Effector CD4-positive, alpha-beta T cell (primary cell): ENCODE measurements around the gene HSD17B12.

Experiments
- DNase-seq: peaks from one replicate; pipeline ENCODE4 v3.0.0-alpha.2; 2020

The HSD17B12 gene

DNA sequence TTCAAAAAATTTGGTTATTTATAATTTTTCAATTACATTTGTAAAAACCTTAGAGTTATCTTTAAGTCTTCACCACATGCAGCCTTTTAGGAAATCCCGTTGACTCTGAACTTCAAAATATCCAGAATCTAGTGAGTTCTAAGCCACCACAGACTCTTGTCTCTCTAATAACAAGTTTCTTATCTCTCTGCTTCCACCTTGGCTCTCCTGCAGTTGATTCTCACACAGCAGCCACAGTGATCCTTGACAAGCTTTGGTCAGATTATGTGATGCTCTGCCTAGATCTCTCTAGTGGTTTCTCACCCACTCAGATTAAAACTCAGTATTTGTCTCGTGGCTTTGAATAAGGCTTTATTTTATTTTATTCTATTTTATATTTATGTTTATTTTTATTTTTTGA lies 8.6 kb downstream of the HSD17B12 start:
- DNase-seq, result no peak

DNA sequence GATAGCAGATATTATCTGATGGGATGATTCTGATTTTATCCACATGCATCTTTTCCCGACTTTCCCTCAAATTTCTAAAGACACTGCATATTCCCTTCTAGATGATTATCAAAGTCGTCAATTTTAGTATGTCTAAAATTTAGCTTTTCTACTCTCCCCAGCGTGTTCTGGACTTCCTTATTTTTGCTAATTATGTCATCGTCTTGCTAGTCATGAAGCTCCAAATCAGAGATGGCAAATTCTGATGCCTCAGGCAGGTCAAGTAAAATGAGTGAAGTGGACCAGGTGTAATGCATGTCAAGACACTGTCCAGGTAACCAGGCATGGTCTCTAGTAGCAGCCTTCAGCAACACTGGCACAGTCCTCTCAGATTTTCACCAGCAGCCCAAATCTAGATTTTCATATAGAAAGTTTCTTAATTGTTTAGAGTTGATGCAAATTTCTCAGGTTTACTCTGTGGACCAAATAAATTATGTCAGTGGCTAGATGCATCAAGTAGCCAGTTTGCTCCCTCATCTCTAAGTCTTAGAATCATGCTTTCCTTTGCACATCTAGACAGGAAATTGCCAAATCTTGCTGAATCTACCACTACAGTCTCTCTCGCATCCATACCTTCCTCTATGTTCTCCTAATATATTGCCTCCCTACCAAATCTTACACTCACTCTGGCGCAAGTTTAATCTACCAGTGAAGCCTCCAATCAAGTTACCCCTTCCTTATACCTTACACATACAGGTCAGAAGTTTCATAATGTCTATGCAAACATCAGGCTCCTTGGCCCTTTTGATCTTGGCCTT lies 10.6 kb downstream of the HSD17B12 start:
- no peak for DNase-seq

DNA sequence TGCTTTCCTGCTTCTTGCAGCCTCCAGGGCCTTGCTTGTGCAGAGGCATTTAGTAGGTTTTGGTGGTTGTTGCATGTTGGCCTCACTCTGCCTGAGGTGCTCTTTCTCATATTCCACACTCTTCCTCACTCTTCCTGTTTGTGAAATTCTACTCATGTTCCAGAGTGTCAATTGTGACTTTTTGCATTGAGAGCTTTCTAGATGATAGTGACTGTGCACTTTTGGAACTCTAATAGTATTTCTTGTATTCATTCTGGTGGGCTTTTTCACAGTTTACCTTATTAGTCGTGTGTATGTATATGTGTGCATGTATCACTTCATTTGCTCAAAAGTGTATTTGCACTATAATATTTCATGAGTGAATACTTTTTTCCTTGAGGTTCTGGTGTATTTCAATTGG lies 11.3 kb downstream of the HSD17B12 start:
- DNase-seq, result no peak

DNA sequence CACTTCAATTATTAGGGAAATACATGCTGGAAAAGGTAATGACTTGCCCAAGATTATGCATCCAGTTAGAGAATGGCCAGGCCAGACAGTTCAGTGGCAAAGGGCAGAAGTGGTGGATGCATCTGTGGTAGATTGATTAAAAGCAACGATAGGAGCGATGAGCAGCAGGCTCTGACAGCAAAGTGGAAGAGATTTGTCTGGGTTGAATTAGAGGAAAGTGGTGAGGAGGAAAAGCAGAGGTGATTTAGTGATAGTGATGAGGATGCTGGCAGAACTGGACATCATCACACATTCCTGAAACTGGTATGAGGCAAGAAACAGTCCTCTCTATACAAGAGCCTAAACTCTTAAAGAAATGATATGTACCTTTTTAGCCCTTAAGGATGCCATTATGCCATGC lies 12.5 kb downstream of the HSD17B12 start:
- no peak for DNase-seq

DNA sequence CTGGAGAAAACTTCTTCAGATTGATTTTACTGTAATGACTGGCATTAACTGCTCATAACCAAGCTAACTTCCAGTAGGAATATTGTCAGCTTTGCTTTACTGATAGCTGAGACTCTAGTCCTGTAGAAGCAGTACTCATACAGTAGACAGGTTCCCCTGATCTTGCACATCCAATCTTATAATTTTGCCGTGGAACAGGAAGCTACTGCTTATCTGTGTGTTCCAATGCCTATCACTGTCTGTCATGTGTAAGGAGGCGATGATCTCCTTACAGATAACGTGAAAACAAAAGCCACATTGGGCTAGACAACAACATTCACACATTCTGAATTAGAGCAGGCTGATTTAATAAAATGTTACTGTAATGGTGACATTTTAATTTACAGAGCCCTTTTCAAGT lies 13.2 kb downstream of the HSD17B12 start:
- DNase-seq, result no peak

DNA sequence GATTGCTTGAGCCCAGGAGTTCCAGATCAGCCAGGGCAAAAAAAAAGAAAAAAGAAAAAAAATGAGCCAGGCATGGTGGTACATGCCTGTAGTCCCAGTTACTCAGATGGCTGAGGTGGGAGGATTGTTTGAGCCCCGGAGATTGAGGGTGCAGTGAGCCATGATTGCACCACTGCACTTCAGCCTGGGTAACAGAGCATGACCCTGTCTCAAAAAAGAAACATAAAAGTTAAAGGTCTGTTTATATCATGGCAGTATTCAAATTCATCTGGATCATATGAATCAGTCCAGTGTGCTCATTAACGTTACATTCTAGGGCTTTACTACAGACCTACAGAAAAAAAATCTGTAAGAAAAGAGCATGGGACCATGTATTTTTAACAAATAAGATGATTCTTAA lies 13.9 kb downstream of the HSD17B12 start:
- DNase-seq, result no peak

DNA sequence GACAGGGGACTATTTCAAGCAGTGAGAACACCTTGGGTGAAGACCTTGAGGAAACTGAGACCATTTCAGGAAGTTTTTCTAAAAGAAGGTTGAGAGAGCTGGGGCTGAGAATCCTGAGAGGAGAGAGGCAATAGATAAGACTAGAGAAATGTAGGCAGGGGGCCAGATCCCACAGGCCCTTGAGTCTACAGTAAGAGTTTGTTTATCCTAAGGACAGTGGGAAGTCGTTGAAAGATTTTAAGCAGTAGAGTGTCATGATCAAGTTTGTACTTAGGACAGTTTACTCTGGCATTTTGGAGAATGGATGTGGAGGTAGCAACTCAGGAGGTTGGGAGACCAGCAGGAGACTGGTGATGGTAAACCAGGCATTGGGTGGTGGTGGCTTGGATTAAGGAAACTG lies 17.1 kb downstream of the HSD17B12 start:
- DNase-seq, result no peak

DNA sequence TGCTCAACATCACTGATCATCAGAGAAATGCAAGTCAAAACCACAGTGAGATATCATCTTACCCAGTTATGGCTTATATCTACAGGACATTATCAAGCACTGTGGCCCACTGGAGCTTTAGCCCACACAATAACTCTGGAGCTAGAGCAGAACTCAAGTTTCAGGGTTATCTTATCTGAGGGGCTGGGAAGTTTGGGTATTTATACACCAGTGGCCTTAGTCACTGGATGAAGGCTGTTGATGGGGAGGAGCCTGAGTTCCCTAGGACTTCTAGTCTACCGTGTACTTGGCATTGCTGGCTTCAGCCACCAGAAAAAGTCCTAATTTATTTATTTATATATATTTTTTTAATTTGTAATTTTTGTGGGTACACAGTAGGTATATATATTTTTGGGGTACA lies 19.3 kb downstream of the HSD17B12 start:
- DNase-seq, result no peak

DNA sequence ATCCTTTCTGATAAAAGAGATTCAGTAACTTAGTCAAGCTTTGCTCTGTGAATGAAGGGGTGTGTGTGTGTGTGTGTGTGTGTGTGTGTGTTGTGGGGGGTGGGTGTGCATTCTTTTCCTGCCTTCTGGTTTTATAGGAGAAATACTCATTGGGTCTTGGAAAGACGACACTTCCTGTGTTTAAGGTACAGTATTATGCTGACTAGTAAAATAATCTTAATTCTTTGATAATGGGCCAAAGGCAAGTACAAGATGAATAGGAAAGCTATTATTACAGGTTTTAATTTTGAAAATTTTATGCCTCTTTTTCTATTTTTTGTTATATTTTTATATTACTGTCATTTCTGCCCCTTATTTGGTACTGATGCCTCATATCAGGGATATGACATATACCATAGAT lies 26.1 kb downstream of the HSD17B12 start:
- no peak for DNase-seq

DNA sequence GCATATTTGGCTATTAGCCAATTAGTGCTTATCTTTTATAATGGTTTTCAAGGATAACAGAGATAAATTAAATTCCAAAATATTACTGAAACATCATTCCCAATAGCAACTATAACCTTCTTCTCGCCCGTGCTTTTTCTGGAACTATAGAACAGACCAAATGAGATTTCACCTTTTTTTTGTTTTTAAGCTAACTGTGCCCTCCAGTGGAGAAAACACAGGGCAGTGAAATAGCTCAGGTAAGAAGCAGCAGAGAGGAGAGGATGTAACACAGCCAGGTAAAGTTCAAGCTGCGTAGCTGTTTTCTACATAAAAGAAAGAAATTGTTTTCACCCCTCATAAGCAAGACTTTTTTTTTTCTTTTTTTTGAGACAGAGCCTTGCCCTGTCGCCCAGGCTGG lies 28.2 kb downstream of the HSD17B12 start:
- no peak for DNase-seq

DNA sequence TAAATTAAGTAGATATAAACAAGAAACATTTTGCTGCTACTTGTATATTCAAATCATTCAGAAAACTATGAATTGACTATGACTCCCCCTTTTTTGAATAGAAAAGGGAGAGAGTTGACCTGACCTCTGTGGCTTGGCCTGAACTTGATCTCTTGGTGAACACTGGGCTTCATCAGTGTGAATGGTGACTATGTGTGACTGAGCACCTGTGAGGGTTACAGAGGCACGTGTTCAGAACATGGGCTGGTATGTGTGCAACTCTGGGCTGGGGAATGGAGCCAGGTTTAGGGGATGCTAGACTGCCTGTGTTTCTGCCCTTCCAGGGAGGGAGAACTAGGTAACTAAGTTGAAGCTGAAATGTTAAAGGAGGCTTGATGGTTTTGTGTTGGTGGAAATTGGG lies 29.2 kb downstream of the HSD17B12 start:
- no peak for DNase-seq

DNA sequence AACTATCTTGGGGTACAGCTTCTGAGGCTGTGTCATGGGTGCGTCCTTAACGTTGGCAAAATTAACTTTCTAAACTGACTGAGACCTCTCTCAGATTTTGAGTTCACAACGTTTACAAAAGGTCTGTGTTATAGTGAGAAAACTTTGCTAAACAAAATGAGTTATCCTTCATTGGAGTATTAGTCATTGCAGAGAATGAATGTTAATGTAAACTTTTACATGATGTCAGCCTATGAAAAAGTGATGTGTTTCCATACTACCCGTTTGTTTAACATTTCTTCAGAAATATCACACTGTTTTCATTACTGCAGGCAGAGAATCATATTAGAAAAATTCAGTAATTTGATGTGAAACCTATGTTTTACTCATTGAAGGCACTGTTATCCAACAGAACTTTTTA lies 32.1 kb downstream of the HSD17B12 start:
- no peak for DNase-seq

DNA sequence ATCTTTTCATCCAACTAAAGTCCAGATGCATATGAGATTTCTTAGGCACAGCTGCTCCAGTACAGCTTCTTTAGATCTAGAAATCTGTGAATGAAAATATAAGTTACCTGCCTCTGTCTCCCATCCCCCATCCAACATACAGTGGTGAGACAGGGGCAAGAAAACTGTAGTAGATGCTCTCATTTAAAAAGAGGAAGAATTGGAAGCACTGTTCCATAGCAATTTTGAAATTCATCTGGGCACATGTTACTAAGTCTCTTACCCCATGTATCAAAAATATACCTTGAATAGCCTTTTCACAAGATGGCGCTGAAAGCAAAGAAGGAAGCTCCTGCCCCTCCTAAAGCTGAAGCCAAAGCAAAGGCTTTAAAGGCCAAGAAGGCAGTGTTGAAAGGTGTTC lies 37.8 kb downstream of the HSD17B12 start:
- no peak for DNase-seq

DNA sequence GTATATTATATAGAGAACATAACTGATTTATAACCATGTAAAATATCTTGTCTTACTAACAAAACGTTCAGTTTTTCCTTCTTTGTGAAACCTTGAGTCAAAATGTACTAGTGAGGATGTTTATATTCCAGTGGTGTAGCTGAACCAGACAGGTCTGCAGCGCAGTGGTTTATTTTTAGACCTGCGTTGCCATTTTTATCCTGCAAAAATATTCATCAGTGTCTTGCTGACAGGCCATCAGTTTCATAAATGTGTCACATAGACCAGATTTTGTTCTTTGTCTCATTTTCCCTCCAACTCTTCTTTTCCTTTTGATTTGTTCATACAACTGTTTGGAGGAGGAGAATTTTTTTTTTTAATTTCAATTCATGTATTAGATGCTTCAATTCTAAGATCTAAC lies 43.1 kb downstream of the HSD17B12 start:
- no peak for DNase-seq

DNA sequence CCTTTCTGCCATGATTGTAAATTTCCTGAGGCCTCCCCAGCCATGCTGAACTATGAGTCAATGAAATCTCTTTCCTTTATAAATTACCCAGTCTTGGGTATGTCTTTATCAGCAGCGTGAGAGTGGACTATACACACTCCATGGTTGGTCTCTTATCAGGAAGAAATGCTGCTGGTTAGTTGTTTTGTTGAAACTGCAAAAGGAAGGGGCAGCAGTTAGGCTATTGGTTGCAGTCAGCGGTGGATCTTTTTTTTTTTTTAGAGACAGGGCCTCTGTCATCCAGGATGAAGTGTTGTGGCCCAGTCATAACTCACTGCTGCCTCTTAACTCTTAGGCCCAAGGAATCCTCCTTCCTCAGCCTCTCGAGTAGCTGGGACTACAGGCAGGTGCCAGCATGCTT lies 51.7 kb downstream of the HSD17B12 start:
- no peak for DNase-seq

DNA sequence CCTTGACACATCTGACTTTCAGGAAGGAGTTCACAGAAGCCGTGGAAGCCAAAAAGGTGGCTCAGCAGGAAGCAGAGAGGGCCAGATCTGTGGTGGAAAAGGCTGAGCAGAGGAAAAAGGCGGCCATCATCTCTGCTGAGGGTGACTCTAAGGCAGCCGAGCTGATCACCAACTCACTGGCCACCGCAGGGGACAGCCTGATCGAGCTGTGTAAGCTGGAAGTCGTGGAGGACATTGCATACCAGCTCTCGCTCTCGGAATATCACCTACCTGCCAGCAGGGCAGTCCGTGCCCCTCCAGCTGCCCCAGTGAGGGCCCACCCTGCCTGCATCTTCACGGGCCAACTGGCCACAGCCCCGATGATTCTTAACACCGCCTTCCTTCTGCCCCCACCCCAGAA lies 53.7 kb downstream of the HSD17B12 start:
- no peak for DNase-seq

DNA sequence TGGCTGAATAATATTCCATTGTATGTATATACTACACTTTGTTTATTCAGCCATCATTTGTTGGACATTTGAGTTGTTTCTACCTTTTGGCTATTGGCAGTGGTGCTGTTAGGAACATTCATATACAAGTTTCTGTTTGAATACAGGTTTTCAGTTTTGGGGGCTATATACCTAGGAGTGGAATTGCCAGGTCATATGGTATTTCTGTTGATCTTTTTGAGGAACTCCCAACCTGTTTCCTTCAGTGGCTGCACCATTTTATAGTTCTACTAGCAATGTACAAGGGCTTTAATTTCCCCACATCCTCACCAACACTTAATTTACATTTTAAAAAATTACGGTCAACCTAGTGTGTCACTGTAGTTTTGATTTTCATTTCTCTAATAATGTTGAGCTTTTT lies 54.6 kb downstream of the HSD17B12 start:
- DNase-seq, result no peak

DNA sequence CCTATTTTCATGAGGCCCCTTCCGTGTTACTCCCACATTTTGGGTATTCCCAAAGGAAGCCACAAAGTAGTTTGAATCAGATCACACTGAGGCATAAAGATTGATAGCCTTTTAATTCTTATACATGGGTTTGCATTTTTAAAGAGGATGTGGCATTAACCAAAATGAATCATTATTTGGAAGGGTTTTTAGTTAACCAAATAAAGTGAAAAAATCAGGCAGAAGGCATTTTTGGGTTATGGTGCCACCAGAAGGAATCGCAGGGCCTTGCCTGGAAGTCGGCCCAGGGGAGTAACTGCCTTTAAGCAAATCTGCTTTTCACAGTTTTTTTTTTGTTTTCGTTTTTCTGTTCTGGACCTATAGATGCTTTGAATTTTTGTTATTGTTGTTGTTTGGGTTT lies 55.4 kb downstream of the HSD17B12 start:
- DNase-seq, result no peak

DNA sequence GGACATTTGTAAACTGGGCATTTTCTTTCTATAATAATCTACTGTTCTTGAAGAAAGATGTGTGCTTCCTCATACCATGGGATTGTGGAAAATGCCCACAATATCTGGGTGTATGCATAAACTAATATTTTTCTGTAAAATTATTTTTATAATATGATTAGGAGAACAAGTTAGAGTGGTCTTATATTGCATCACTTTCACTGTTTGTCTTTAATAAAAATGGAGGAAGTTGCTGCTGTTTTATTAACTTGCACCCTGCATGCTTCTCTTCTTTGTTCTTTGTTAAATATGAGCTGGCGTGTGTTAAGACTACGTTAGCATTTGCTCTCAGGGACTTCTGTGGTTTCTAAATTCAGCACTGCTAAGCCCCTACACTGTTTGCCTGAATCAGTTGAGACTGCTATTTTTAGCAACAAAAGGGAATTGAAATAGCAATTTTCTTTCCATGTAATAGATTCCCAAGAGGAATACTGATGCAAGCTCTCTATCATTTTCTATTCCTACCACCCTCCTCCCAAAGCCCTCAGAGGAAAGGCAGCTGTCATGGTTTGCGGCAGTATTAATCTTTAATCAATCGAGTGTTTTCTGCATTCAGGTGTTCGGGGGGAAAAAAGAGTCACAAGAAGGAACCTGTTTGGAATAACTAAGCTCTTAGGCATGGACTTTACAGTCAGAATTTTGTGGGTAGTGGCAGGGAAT lies 56.1 kb downstream of the HSD17B12 start:
- no peak for DNase-seq

DNA sequence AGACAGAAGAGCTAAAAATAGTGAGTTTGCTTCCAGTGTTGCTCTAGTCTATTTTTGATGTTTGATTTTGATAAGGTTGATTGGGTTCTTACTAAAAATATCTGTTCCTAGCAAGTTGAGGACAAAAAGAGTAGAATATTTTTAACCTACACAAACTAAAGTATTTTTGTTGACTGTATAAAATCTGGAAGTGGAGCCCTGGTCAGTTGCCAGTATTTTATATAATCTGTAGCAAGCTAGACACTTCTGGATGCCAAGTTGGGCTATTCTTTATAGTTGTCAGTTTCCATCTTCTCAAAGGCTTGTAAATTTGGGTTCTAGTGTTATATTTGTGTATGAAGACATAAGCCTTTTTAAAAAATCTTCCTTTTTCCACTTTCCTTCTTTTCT lies 56.7 kb downstream of the HSD17B12 start:
- no peak for DNase-seq

DNA sequence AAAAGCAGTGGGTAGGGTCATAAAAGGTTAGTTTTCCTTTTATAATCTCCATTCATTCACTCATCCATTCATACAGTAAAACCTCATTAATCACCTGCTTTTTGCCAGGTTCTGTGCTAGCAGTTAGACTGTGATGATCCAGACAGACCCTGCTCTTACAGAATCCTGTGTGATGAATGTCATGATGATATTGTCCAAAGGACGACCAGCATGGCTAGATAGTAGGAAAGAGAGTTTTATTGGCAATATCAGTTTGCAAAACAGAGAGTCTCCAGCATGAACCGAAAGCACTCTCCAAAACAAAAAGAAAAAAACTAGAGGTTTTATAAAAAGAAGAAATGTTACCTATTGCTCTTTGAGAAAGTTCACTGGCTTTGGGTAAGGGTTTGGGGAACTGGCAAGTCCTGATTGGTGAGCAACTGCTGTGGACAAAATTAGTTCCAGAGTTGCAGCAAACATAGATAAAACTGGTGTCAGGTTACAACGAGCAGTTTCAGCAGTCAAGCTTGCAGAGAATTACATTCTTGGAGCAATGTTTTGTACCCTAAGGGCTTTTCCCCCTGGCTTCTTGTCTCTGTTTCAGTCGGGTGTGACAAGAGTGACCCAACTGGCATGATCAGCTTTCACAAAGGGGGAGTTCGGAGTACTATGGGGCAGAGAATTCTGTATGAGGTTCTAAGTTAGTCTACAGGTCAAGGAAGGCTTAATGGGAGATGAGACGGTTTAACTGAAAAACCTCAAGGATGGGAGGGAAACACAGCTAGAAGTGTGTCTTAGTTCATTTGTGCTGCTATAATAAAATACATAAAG lies 58.3 kb downstream of the HSD17B12 start:
- DNase-seq, result no peak

DNA sequence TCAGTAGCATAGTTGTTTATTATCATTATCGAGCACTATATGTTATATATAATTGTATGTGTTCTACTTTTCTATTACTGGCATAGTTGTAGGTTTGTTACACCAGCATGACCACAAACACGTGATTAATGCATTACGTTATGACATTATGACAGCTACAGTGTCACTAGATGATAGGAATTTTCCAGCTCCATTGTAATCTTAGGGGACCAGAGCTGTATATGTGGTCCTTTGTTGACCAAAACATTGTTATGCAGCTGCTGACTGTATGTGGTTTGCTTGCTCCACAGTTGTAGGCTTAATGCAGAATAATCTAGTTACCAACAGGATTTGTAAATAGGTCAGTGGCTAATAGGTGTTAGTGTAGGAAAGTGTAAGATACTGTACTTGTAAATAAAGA lies 66.1 kb downstream of the HSD17B12 start:
- no peak for DNase-seq

DNA sequence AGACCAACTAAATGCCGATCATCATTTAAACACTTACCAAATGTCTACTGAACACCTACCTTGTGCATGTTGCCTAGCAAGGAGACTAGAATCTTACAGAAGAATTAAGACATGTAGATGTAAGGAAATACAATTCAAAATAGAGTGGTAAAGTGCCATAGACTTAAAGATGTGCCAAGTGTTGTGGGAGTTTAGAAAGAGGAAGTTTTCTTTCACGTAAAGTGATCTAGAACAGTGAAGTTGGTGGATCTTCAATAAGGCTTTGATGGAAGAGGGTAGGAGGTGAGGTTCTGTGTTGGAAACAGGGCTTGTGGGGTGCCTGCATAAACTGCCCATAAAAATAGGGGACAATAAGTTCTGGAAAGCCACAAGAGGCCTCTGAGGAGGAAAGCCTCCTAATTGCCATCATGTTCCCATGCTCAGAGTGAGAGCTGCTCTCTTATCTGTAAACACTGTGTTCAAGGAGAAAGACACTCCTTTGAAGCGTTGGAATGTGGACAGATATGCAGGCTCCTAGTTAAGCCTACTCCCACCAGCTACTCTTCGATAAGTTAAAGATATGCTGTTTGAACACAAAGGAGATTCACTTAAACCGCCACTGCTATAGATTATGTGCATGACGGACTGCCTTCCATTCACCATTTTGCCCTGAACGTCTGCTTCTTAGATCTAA lies 66.7 kb downstream of the HSD17B12 start:
- no peak for DNase-seq
